HepG2 (cell line): ENCODE measurements around the gene PRKAB1. TPM values are rescaled to one million over a fixed set of nuclear protein-coding genes. Genes with fewer than 3 reads are reported as not detected.
A peak's percentile ranks its signal among the peaks of the same experiment; 100 is the strongest.

Experiments
- ATAC-seq: fragments of 200-7000 bp; cut with Tn5 transposase; 3 replicates; pipeline ENCODE4 v1.9.1; 2020; ENCODE audit warnings: mild to moderate bottlenecking, moderate library complexity
- Bru-seq: library from RNA; stranded (reverse); fragments of 400-500 nt; gene quantifications from one replicate; lab custom pipeline; 2021; lab: Mats Ljungman, UMichigan
- BruChase-seq, 2 experiments: library from RNA; stranded (reverse); fragments of 400-500 nt; gene quantifications; one replicate each; lab custom pipeline; 2021; lab: Mats Ljungman, UMichigan
- BruUV-seq: library from RNA; stranded (reverse); fragments of 400-500 nt; replicated peaks from 2 replicates; lab custom pipeline; 2021; lab: Mats Ljungman, UMichigan
- CTCF ChIA-PET: fragments of 300-600 bp; formaldehyde crosslinking; extraction: SDS; loops from one replicate; lab custom pipeline; 2021; ENCODE audit warnings: low total read pairs, inconsistent platforms, low intra/inter-chr PET ratio; lab: Yijun Ruan, JAX
- POLR2A ChIA-PET: fragments of 350-600 bp; sonication (Branson Sonifier 250); formaldehyde crosslinking; loops from one replicate; lab custom pipeline; 2020; ENCODE audit warnings: antibody characterized with exemption, inconsistent platforms; lab: Yijun Ruan, JAX
- DNase-seq: peaks from one replicate; pipeline ENCODE4 v3.0.0-alpha.2; 2015; ENCODE audit warnings: low spot score
- FAIRE-seq: peaks from 3 replicates; lab custom pipeline; 2011; peaks lifted over from hg19 to GRCh38; lab: Jason Lieb, UNC
- H2AFZ ChIP-seq: one replicate; pipeline ENCODE4 v1.6.1; 2011; ENCODE audit warnings: low read length, inconsistent platforms
- H3K27ac ChIP-seq: fragments of 300-600 bp; 3 replicates; pipeline ENCODE4 v1.8.0; 2011; ENCODE audit warnings: mixed run types, mild to moderate bottlenecking, mixed read lengths, low read length, inconsistent platforms; ENCODE audit not compliant: insufficient read depth; ENCODE audit errors: extremely low read length
- H3K27me3 ChIP-seq, 2 experiments: fragments of 200-600 bp in 1 of 2; 2 replicates in 1 of 2; 3 replicates in 1 of 2; pipeline versions ENCODE4 v1.6.0 to v1.8.0; 2011; ENCODE audit warnings: low read length in 2 of 2, mild to moderate bottlenecking in 2 of 2, moderate library complexity in 2 of 2, inconsistent platforms in 1 of 2; ENCODE audit not compliant: insufficient read depth in 2 of 2, control insufficient read depth in 1 of 2
- H3K36me3 ChIP-seq, 2 experiments: fragments of 200-600 bp in 1 of 2; replicated peaks in 1 of 2; 2 replicates in 1 of 2; 3 replicates in 1 of 2; pipeline versions ENCODE4 v1.5.1 to v1.8.0; 2011; ENCODE audit warnings: low read length in 2 of 2, inconsistent platforms in 1 of 2; ENCODE audit not compliant: insufficient read depth in 2 of 2, control insufficient read depth in 1 of 2
- H3K4me1 ChIP-seq: 2 replicates; pipeline ENCODE4 v1.5.1; 2012; ENCODE audit warnings: low read length, inconsistent platforms; ENCODE audit not compliant: insufficient read depth
- H3K4me2 ChIP-seq: 2 replicates; pipeline ENCODE4 v1.6.0; 2011; ENCODE audit warnings: low read depth, low read length, inconsistent platforms
- H3K4me3 ChIP-seq, 3 experiments: fragments of 200-600 bp in 1 of 3; sonication (generic), shearing (Covaris generic) in 1 of 3; replicated peaks in 1 of 3; 2 replicates each; pipeline ENCODE4 v1.5.1; 2011 to 2016; ENCODE audit warnings: low read length in 3 of 3, inconsistent platforms in 2 of 3, low read depth in 2 of 3, mild to moderate bottlenecking in 2 of 3, control low read depth in 1 of 3, mixed read lengths in 1 of 3; ENCODE audit not compliant: insufficient read depth in 1 of 3
- H3K79me2 ChIP-seq: one replicate; pipeline ENCODE4 v1.6.1; 2011; ENCODE audit warnings: low read length, inconsistent platforms; ENCODE audit not compliant: insufficient read depth
- H3K9ac ChIP-seq: 2 replicates; pipeline ENCODE4 v1.6.0; 2011; ENCODE audit warnings: mild to moderate bottlenecking, low read depth, low read length, inconsistent platforms; ENCODE audit not compliant: insufficient read depth
- H3K9me3 ChIP-seq: 2 replicates; pipeline ENCODE4 v1.5.1; 2012; ENCODE audit warnings: mild to moderate bottlenecking, low read length
- H4K20me1 ChIP-seq: 2 replicates; pipeline ENCODE4 v1.6.0; 2011; ENCODE audit warnings: inconsistent platforms, mild to moderate bottlenecking, low read length, moderate library complexity; ENCODE audit not compliant: insufficient read depth
- ATM ChIP-seq: fragments of 450-650 bp; IDR thresholded peaks from 2 replicates; pipeline ENCODE4 v1.7.1; 2017; ENCODE audit warnings: mild to moderate bottlenecking, borderline replicate concordance
- FOXO1 ChIP-seq: sonication (generic); formaldehyde crosslinking; IDR thresholded peaks from 2 replicates; pipeline ENCODE4 v1.4.0; 2020; ENCODE audit warnings: missing genetic modification reagents
- KAT7 ChIP-seq: IDR thresholded peaks from 2 replicates; pipeline ENCODE4 v1.6.1; 2018; ENCODE audit warnings: borderline replicate concordance, missing compliant biosample characterization
- MAF1 ChIP-seq: sonication (generic); formaldehyde crosslinking; IDR thresholded peaks from 2 replicates; pipeline ENCODE4 v1.5.0; 2020; ENCODE audit warnings: missing genetic modification reagents, borderline replicate concordance
- RAD51 ChIP-seq: fragments of 450-650 bp; IDR thresholded peaks from 2 replicates; pipeline ENCODE4 v1.6.1; 2016; ENCODE audit warnings: borderline replicate concordance
- SALL1 ChIP-seq: sonication (generic); formaldehyde crosslinking; IDR thresholded peaks from 2 replicates; pipeline ENCODE4 v1.8.0; 2022; ENCODE audit warnings: mild to moderate bottlenecking, missing genetic modification reagents
- TBX2 ChIP-seq: sonication (generic); formaldehyde crosslinking; IDR thresholded peaks from 2 replicates; pipeline ENCODE4 v1.5.0; 2020; ENCODE audit warnings: missing genetic modification reagents, mild to moderate bottlenecking, borderline replicate concordance
- ZMAT3 ChIP-seq: sonication (generic); formaldehyde crosslinking; conservative IDR thresholded peaks from 2 replicates; pipeline ENCODE4 v1.7.0; 2021; ENCODE audit warnings: missing genetic modification reagents
- ZNF225 ChIP-seq: sonication (generic); formaldehyde crosslinking; IDR thresholded peaks from 2 replicates; pipeline ENCODE4 v1.4.0; 2020; ENCODE audit warnings: mild to moderate bottlenecking, missing genetic modification reagents
- ZNF530 ChIP-seq: sonication (generic); formaldehyde crosslinking; IDR thresholded peaks from 2 replicates; pipeline ENCODE4 v1.5.0; 2020; ENCODE audit warnings: low read depth, mild to moderate bottlenecking, missing genetic modification reagents
- ZNF883 ChIP-seq: sonication (generic); formaldehyde crosslinking; IDR thresholded peaks from 2 replicates; pipeline ENCODE4 v1.5.1; 2020; ENCODE audit warnings: mild to moderate bottlenecking, missing genetic modification reagents; ENCODE audit errors: not compliant biosample characterization
- WGBS: methylation state at CpG from one replicate; pipeline ENCODE4 v1.1.6; 2017; ENCODE audit warnings: low lambda C conversion rate; 5-methylcytosine and 5-hydroxymethylcytosine counted together
- in situ Hi-C: cut with HindIII; loops from 2 replicates; pipeline ENCODE4 v1.10.0; 2017; ENCODE audit warnings: low pct_unique_long_range_greater_than_20kb; ENCODE audit not compliant: extremely low pct_ligation_motif_present
- intact Hi-C: fragments of 100-400 bp; cut with micrococcal nuclease; formaldehyde crosslinking; loops from one replicate; pipeline ENCODE4 v1.10.0; 2022; ENCODE audit not compliant: unreplicated experiment
- long read RNA-seq, 2 experiments: library from RNA in 1 of 2; library from polyadenylated mRNA in 1 of 2; stranded (forward) in 1 of 2; unstranded in 1 of 2; transcript quantifications; one replicate each; pipeline ENCODE4 v2.0.0, GENCODE V29; 2019 to 2022
- polyA minus RNA-seq, 3 experiments: library from RNA; depleted of rRNA, polyadenylated mRNA; stranded (reverse); fragments of >200 nt; gene quantifications; 2 replicates each; pipeline ENCODE4 v1.2.3, GENCODE V29; 2011; ENCODE audit warnings: low replicate concordance in 1 of 3
- polyA plus RNA-seq, 8 experiments: library from polyadenylated mRNA; depleted of rRNA in 3 of 8; stranded (reverse) in 7 of 8; unstranded in 1 of 8; fragments of >200 nt; fragmentation: Illumina TruSeq in 4 of 8; extraction: Trizol in 4 of 8; gene quantifications; 2 replicates each; pipeline versions ENCODE4 v1.2.1 to v1.2.3, GENCODE V29; 2011 to 2016; ENCODE audit warnings: low read depth in 4 of 8, missing spikeins in 1 of 8, mixed read lengths in 1 of 8; ENCODE audit not compliant: insufficient read depth in 1 of 8
- total RNA-seq, 5 experiments: library from RNA; depleted of rRNA; stranded (reverse); fragments of >200 nt; fragmentation: Illumina TruSeq; extraction: Trizol; gene quantifications; 2 replicates each; pipeline ENCODE4 v1.2.3, GENCODE V29; 2016; ENCODE audit warnings: low read depth in 1 of 5
- TF ChIP-seq, protein P1 (sequence below): sonication (generic); formaldehyde crosslinking; IDR thresholded peaks from 2 replicates; pipeline ENCODE4 v1.9.0; 2021; ENCODE audit warnings: missing genetic modification reagents, borderline replicate concordance
- TF ChIP-seq, protein P2 (sequence below): sonication (generic); formaldehyde crosslinking; conservative IDR thresholded peaks from 2 replicates; pipeline ENCODE4 v1.8.0; 2022; ENCODE audit warnings: low read depth, missing genetic modification reagents
- TF ChIP-seq, protein P3 (sequence below): IDR thresholded peaks from 2 replicates; pipeline ENCODE4 v1.6.1; 2016

The PRKAB1 gene
- 25.4 and 28.4 TPM in 2 replicates for total RNA-seq (2016; rRNA removed; fragmentation: Illumina TruSeq; extraction: Trizol)
- 7.2 and 8.3 TPM in 2 replicates for total RNA-seq (2016; cell fraction: cytosol; rRNA removed; fragmentation: Illumina TruSeq; extraction: Trizol; ENCODE audit: low read depth)
- 24.7 and 27.3 TPM in 2 replicates for total RNA-seq (2016; cell fraction: insoluble cytoplasmic fraction; rRNA removed; fragmentation: Illumina TruSeq; extraction: Trizol)
- 22.4 and 23.1 TPM in 2 replicates for total RNA-seq (2016; cell fraction: membrane; rRNA removed; fragmentation: Illumina TruSeq; extraction: Trizol)
- 28.4 and 31.7 TPM in 2 replicates for total RNA-seq (2016; cell fraction: nucleus; rRNA removed; fragmentation: Illumina TruSeq; extraction: Trizol)
- 35.5 and 36.0 TPM in 2 replicates for polyA plus RNA-seq (2011; rRNA removed)
- 18.2 and 22.4 TPM in 2 replicates for polyA plus RNA-seq (2011; cell fraction: cytosol; rRNA removed)
- polyA plus RNA-seq (2011; cell fraction: nucleus; rRNA removed), result 37.3 and 45.3 TPM in 2 replicates
- polyA plus RNA-seq (2012), result 24.3 and 27.4 TPM in 2 replicates
- 7.7 and 7.9 TPM in 2 replicates for polyA plus RNA-seq (2016; cell fraction: cytosol; fragmentation: Illumina TruSeq; extraction: Trizol; ENCODE audit: low read depth)
- 29.5 and 33.6 TPM in 2 replicates for polyA plus RNA-seq (2016; cell fraction: insoluble cytoplasmic fraction; fragmentation: Illumina TruSeq; extraction: Trizol; ENCODE audit: low read depth)
- polyA plus RNA-seq (2016; cell fraction: membrane; fragmentation: Illumina TruSeq; extraction: Trizol; ENCODE audit: low read depth), result 15.0 and 16.9 TPM in 2 replicates
- polyA plus RNA-seq (2016; cell fraction: nucleus; fragmentation: Illumina TruSeq; extraction: Trizol; ENCODE audit: insufficient read depth, low read depth), result 46.1 and 56.3 TPM in 2 replicates
- polyA minus RNA-seq (2011; rRNA and poly(A)+ RNA removed; ENCODE audit: low replicate concordance), result 29.1 and 36.9 TPM in 2 replicates
- 16.0 and 23.4 TPM in 2 replicates for polyA minus RNA-seq (2011; cell fraction: cytosol; rRNA and poly(A)+ RNA removed)
- 36.9 and 50.9 TPM in 2 replicates for polyA minus RNA-seq (2011; cell fraction: nucleus; rRNA and poly(A)+ RNA removed)
- percentile 85 among the genes with signal in this experiment for Bru-seq, nascent RNA
- BruChase-seq, experiment 1, labeled RNA remaining after a 6-hour chase, result percentile 81 among the genes with signal in this experiment
- percentile 85 among the genes with signal in this experiment for BruChase-seq, experiment 2, labeled RNA remaining after a 2-hour chase
- long read RNA-seq, experiment 1, full-length matches to known transcripts, result 78 of 82 reads
- long read RNA-seq, experiment 1, partial matches to known transcripts, result 2 of 82 reads
- long read RNA-seq, experiment 1, other reads (novel, unspliced or antisense), result 2 of 82 reads
- long read RNA-seq, experiment 2, transcript PRKAB1-202 (1 exons, 1,510 nt), result minor isoform, 17 of 81 reads
- long read RNA-seq, experiment 2, transcript PRKAB1-201 (7 exons, 2,610 nt), result major isoform, 54 of 81 reads
- long read RNA-seq, experiment 2, partial matches to known transcripts, result 5 of 81 reads
- long read RNA-seq, experiment 2, other reads (novel, unspliced or antisense), result 3 of 81 reads

GRCh38 chr12:119667577-119668323 is at the start of gene PRKAB1:
TSS of gene PRKAB1 (plus strand) at chr12:119668133. CDS start at chr12:119668245, 112 bp downstream.
- BruUV-seq, result TSS peak; percentile 70
- peaks cover 2 to 21% of the 10 kb centered on the region in 2 experiments; a peak in 4 of 5 replicates for H3K36me3 ChIP-seq
- in situ Hi-C loops, result no loop called here
- H3K9me3 ChIP-seq, result no peaks in the 10 kb centered on the region
- ChIA-PET POLR2A (interaction anchor here (1.0 to 4.0 kb wide), 3 partner anchors 15 to 100 kb away, joined by 3 to 40 read pairs (median 4); no protein-coding TSS in a partner anchor), CTCF (interaction anchor here (0.8 kb wide), 1 partner anchor 9 kb away, joined by 3 read pairs; no protein-coding TSS in a partner anchor)
- ATAC-seq, result peak; percentile 94
- no peaks in the 10 kb centered on the region; a peak in 1 of 5 replicates for H3K27me3 ChIP-seq
- no peak for FAIRE-seq
- H2AFZ ChIP-seq, result peak within 1 kb of the TSS; percentile 81
- peaks cover 10% of the 10 kb centered on the region for H4K20me1 ChIP-seq
- H3K79me2 ChIP-seq, result peaks cover 13% of the 10 kb centered on the region
- peak within 1 kb of the TSS; percentile 96 for H3K9ac ChIP-seq
- peaks cover 43% of the 10 kb centered on the region for H3K4me1 ChIP-seq
- peak; percentile 96 for DNase-seq
- peak within 1 kb of the TSS; percentile 88 to 91 (median 89) for H3K4me3 ChIP-seq
- intact Hi-C loops, result no loop called here
- H3K4me2 ChIP-seq, result peak within 1 kb of the TSS; percentile 80
- 4% methylated on average over 10 of the region's 69 CpGs for WGBS
- H3K27ac ChIP-seq, result peak within 1 kb of the TSS; percentile 90
- TF ChIP-seq RAD51 (no peak), SALL1 (CRISPR knock-in tag) (peak; percentile 88), ATM (no peak), ZNF883 (CRISPR knock-in tag) (peak; percentile 84), ZNF225 (CRISPR knock-in tag) (peak; percentile 88), ZNF530 (CRISPR knock-in tag) (no peak), FOXO1 (CRISPR knock-in tag) (no peak; the same call in 1 of the 2 replicates), MAF1 (no peak; the same call in 1 of the 2 replicates), TBX2 (CRISPR knock-in tag) (peak; percentile 97), KAT7 (CRISPR knock-in tag) (peak; percentile 95), ZMAT3 (CRISPR knock-in tag) (peak; percentile 97)
- TF ChIP-seq, protein P1, sequence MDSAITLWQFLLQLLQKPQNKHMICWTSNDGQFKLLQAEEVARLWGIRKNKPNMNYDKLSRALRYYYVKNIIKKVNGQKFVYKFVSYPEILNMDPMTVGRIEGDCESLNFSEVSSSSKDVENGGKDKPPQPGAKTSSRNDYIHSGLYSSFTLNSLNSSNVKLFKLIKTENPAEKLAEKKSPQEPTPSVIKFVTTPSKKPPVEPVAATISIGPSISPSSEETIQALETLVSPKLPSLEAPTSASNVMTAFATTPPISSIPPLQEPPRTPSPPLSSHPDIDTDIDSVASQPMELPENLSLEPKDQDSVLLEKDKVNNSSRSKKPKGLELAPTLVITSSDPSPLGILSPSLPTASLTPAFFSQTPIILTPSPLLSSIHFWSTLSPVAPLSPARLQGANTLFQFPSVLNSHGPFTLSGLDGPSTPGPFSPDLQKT (CRISPR knock-in tag), result no peak; the same call in 1 of the 2 replicates
- TF ChIP-seq, protein P2, sequence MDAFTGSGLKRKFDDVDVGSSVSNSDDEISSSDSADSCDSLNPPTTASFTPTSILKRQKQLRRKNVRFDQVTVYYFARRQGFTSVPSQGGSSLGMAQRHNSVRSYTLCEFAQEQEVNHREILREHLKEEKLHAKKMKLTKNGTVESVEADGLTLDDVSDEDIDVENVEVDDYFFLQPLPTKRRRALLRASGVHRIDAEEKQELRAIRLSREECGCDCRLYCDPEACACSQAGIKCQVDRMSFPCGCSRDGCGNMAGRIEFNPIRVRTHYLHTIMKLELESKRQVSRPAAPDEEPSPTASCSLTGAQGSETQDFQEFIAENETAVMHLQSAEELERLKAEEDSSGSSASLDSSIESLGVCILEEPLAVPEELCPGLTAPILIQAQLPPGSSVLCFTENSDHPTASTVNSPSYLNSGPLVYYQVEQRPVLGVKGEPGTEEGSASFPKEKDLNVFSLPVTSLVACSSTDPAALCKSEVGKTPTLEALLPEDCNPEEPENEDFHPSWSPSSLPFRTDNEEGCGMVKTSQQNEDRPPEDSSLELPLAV (CRISPR knock-in tag), result no peak
- TF ChIP-seq, protein P3, sequence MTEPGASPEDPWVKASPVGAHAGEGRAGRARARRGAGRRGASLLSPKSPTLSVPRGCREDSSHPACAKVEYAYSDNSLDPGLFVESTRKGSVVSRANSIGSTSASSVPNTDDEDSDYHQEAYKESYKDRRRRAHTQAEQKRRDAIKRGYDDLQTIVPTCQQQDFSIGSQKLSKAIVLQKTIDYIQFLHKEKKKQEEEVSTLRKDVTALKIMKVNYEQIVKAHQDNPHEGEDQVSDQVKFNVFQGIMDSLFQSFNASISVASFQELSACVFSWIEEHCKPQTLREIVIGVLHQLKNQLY, result no peak
